ENCODE results near the gene DNAJC3.

DNA sequence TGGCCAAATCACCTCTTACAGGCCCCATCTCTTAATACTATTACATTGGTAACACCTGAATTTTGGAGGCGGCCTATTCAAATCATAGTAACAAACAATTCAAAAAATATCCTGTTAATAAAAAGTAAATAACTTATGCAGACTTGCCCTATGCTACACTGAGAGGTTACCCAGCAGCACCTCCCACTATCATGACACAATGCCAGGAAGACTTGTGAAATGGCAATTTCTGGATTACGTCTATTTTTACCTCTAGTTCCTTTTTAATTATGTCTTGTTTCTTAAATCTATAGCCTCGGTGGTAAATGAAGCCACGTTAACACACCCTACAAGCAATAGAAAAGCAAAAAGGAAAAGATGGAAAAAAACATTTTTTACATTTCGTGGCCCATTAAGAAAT lies 26.2 kb upstream of the DNAJC3 start:
- TF ChIP-seq EGR1 (IDR thresholded peaks at IDR 0.05; ENCODE audit: low read depth in 2 of 2): no peak
- TF ChIP-seq, protein P1, sequence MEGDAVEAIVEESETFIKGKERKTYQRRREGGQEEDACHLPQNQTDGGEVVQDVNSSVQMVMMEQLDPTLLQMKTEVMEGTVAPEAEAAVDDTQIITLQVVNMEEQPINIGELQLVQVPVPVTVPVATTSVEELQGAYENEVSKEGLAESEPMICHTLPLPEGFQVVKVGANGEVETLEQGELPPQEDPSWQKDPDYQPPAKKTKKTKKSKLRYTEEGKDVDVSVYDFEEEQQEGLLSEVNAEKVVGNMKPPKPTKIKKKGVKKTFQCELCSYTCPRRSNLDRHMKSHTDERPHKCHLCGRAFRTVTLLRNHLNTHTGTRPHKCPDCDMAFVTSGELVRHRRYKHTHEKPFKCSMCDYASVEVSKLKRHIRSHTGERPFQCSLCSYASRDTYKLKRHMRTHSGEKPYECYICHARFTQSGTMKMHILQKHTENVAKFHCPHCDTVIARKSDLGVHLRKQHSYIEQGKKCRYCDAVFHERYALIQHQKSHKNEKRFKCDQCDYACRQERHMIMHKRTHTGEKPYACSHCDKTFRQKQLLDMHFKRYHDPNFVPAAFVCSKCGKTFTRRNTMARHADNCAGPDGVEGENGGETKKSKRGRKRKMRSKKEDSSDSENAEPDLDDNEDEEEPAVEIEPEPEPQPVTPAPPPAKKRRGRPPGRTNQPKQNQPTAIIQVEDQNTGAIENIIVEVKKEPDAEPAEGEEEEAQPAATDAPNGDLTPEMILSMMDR (IDR thresholded peaks at IDR 0.05; ENCODE audit: low read depth, low read length, missing input control): no peak
- TF ChIP-seq YY1 (IDR thresholded peaks at IDR 0.05): no peak
- TF ChIP-seq RXRA (IDR thresholded peaks at IDR 0.05): no peak
- TF ChIP-seq, protein P2, sequence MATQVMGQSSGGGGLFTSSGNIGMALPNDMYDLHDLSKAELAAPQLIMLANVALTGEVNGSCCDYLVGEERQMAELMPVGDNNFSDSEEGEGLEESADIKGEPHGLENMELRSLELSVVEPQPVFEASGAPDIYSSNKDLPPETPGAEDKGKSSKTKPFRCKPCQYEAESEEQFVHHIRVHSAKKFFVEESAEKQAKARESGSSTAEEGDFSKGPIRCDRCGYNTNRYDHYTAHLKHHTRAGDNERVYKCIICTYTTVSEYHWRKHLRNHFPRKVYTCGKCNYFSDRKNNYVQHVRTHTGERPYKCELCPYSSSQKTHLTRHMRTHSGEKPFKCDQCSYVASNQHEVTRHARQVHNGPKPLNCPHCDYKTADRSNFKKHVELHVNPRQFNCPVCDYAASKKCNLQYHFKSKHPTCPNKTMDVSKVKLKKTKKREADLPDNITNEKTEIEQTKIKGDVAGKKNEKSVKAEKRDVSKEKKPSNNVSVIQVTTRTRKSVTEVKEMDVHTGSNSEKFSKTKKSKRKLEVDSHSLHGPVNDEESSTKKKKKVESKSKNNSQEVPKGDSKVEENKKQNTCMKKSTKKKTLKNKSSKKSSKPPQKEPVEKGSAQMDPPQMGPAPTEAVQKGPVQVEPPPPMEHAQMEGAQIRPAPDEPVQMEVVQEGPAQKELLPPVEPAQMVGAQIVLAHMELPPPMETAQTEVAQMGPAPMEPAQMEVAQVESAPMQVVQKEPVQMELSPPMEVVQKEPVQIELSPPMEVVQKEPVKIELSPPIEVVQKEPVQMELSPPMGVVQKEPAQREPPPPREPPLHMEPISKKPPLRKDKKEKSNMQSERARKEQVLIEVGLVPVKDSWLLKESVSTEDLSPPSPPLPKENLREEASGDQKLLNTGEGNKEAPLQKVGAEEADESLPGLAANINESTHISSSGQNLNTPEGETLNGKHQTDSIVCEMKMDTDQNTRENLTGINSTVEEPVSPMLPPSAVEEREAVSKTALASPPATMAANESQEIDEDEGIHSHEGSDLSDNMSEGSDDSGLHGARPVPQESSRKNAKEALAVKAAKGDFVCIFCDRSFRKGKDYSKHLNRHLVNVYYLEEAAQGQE (IDR thresholded peaks at IDR 0.05): no peak
- no peak for TF ChIP-seq NR2F2 (IDR thresholded peaks at IDR 0.05)
- TF ChIP-seq RAD21 (IDR thresholded peaks at IDR 0.05): no peak
- no peak for TF ChIP-seq TAF1 (conservative IDR thresholded peaks at IDR 0.05)
- TF ChIP-seq, protein P3, sequence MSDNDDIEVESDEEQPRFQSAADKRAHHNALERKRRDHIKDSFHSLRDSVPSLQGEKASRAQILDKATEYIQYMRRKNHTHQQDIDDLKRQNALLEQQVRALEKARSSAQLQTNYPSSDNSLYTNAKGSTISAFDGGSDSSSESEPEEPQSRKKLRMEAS (IDR thresholded peaks at IDR 0.05): no peak
- TF ChIP-seq FOXA1 (IDR thresholded peaks at IDR 0.05): no peak
- TF ChIP-seq GABPA (IDR thresholded peaks at IDR 0.05 in 1 of 2, conservative IDR thresholded peaks at IDR 0.05 in 1 of 2): no peak

All from liver (tissue), 3 donors.